Measurements from ENCODE around the gene KCNA5.

KCNA5 gene

DNA sequence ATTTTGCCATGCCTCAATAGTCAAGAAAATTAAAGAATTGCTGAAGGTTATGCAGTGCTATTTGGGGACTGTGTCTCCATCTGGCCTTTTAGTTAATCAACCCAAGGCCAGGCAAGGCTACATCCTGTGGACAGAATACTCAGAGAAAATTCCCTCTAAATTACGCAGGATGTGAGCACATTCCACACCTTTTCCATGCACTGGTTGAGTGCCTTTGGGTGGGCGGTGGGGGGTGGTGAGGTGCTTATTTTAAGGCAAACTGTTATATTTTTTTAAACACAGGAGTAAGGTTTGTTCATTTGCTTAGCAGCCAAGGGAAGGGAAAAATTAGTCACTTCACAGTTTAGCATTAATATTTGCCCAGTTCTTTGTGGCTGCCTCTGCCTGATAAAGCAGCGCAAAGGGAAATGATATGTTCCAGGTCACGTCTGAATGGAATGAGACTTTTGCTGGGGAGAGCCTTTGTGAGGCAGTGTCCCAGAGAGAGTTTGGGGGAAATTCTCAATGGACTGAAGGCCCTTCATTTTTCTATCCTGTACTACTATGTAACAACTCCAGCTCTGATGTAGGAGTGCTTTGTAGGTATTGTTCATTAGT, 17.2 kb upstream of the KCNA5 start:
- DNase-seq: no peak

DNA sequence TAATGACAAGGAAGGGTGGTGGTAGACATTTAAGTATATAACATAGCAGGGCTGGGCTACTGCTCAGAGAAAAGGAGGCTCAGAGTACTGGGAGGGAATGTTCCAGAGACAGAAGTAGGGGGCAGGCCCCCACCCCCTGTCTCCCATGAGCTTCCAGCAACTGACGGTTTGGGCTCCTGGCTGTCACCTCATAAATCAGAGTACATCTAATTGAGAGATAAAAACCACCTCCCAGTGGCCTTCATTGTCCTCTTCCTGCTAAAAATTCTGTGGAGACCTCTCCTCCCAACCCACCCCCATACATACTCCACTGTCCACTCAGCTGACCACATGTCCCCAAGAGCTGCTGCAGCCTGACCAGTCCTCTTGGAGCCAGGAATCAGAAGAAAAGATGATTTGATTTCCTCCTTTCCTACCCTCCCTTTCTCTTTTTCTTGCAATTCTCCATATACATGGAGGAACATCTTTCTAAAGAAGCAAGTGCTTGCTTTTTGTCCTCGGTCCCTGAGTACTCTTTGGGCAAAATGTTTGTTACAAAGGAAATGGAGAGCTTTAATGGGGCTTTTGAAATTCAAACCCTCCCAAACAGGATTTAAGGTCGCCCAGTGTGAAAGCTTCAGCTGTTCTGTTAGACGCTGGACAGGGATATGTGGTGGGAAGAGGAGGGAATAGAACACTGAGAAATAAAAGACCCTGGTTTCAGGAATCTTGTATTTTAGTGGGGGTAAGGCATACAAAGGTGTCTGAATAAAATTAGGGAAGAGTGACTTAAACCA, 16.4 kb upstream of the KCNA5 start:
- DNase-seq: no peak

DNA sequence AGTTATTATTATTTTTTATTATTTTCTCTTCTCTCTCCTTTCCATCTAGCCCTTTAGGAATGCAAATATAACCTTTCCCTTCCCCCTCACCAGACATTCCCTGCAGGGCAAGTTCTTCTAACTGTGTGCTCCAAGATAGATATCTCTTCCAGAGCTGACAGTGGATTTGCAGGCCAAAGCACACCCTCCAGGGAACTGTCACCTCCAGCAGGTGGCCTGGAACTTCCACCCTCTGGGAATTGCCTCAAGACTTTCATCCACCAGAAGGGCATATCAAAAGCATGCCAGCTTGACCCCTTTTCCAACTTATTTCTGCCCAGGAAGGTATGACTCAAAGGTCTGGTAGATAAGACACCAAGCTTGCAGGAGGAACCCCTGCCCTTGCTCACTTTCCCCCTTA, 13.6 kb upstream of the KCNA5 start:
- no peak for DNase-seq

DNA sequence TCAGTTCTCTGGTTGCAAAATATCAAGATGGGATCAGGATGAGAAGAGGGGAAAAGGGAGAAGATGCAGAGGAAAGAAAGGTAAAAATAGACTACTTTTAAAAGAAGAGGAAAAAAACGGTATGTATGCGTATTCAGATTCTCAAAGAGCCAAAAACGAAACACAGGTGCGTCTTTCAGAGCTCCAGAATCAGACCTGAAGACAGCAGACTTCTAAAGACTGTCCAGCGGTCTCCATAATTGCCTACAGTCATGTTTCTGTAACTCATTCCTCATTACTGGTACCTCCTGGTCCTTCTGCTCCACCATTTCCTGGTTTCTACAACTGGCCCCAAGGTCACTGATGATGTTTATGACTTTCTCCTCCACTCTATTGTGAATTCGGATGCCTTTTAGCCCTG, 12.4 kb upstream of the KCNA5 start:
- no peak for DNase-seq

DNA sequence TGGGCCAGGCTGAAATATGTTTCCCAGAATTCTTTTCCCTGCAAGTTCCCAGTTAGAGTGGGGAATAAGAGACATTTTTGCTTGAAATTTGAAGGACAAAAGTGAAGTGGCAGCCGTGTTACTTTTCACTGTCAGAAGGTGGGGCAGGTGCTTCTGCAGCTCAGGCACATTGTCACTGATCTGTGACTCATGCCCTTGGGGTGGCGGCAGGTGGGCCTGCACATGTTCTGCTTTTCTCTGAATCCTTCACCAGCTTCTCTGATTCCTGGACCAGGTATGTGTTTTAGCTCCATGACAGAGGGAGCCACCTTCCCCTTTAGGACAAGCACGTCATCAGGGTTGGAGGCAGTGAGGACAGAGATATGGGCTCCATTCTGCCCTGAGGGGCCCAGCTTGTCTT, 11.7 kb upstream of the KCNA5 start:
- no peak for DNase-seq

DNA sequence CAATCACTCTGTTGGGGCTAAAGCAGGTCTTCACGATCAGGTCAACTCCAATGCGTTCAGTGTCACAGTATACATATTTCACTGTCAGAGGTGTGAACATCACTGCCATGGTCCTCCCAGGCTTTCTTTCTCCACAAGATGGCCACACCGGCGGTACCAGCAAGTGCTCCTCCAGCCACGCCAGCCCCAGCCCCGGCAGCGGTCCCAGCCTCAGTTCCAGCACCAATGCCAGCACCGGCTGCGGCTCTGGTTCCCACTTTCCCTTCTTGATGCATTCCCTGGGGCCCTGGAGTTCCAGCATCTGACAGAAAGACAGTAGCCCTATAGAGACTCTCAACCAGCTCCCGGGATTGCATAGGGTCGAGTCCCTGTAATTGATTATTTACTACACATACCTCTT, 10.9 kb upstream of the KCNA5 start:
- no peak for DNase-seq

DNA sequence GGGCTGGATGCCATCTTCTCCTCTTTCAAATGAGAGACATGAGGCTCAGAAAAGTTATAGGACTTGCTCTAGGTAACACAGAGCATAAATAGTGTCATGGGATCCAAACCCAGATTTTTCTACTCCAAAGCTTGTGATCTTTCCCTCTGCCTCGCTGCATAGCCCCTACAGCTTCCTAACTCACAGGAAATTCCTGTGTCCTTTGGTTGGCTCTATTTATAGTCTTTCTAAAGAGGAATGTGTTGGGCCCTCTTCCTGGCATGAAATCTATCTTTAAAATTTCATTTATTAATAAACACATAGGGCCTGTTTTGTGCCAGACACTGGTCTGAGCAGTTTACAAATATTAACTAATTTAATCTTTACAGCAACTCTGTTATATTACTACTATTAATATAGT, 9.8 kb upstream of the KCNA5 start:
- DNase-seq: no peak

DNA sequence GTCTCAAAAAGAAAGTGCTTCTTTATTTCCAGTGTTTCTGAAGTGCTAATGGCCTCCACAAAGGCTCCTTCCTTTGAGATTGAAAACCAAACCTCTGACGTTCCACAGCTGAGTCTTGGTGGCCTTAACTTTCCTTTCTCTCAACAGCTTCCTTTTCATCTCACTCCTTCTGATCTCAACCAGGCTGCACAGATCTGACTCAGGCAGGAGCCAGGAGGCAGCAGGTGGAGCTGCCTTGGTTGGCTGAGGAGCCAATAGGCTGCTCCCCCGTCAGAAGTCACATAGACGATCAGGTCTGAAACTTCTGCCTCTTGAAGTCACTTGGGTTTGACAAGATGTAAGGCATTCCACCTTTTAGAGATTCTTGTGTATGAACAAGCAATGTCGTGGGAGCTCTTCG, 9.1 kb upstream of the KCNA5 start:
- no peak for DNase-seq

DNA sequence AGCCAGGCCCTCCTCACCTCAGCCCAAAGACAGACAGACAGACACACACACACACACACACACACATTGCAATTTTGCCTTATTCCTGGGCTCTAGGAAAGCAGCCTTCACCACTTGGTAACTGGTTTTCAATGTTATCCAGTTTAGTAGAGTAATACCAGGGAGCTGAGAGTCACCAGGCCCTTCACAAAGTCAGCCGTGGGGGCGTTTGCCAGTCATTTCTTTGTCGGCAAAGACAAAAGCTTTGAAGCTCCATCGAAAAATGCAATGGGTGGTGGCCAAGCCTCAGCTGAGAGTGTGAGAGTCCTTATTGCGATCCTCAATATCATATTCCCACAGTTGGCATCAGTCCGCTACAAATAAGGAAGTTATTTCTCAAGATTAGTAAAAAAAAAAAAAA, 8.1 kb upstream of the KCNA5 start:
- DNase-seq: no peak

DNA sequence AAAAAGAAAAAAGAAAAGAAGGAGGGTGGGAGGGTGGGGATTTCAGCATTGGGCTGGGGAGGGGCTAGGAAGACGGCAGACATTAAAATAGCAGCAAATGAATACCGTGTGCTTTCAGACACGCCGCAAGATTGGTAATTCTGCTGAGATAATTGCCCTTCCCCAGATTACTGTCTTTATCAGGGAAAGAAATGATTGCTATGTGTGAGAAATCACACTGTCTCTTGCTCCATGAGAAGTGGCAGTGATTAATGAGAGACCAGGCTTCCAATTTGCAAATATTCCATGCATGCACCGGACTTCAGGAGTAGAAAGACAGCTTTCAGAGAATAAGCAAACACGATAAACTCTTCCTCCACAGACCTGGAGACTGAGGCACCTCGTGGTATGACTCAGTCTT, 7.6 kb upstream of the KCNA5 start:
- no peak for DNase-seq

DNA sequence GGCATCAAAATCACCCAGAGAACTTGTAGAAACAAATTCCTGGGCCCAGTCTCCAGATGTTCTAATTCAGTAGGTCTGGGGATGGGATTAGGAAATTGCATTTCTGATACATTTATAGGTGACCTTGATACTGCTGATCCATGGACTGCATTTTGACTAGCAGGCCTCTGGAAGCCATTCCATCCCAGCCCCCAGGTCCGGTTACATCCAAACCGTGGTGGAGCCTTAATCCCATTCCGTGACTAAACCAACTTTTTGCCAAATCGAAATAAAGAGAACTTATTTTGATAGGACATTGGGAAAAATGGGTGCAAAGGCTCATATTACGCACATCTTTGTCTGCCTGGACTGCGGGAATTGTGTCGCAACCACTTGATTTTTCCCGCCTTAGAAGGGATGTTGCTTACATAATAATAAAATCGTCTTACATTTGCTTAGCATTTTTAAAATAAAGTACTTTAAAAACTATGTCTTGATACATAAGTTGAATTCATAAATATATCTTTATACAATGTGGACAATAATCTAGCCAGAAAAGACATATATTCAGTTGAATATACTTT, 5.8 kb upstream of the KCNA5 start:
- no peak for DNase-seq

DNA sequence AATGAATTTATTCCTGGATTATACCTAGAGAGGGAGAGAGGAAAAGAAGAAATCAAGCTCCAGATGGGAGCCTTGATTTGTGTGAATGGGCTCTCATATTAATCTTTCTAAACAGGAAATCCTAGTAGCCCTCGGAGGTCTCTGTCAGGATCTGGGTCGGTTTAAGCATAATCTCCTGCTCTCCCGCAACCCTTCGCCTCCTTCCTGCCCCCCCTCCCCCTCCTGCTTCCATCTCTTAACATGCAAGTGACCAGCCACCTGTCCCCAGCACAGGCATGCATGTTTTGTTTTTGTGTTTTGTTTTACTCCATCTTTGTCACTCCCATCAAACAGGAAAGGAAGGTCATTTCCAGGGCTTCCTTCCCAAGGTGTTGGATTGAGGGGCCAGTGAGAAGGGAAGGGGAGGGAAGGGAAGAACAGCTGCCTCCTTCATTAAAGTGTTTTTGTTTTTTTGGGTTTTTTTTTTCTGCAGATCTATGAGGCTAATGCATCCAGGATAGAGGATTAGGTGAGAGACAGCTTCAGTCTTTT, 4.8 kb upstream of the KCNA5 start:
- no peak for DNase-seq

DNA sequence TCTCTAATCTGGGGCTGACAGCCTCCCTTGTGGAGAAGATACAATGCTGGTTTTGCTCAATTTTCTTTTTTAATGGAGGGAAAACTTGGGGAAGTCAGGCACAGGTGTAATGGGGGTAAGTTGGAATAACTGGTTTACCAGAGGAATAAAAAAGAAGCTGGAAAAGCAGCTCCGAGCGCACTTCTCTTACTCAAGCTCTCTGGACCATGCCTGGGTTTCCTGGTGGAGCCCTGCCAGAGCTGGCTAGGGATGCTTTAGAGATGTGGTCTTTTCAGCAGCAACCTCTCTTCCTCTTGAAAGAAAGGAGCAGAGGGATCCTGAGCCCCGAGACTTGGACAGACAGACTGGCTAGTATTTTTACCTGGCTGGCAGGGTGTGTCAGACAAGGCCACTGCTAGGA, 3.9 kb upstream of the KCNA5 start:
- DNase-seq: no peak

DNA sequence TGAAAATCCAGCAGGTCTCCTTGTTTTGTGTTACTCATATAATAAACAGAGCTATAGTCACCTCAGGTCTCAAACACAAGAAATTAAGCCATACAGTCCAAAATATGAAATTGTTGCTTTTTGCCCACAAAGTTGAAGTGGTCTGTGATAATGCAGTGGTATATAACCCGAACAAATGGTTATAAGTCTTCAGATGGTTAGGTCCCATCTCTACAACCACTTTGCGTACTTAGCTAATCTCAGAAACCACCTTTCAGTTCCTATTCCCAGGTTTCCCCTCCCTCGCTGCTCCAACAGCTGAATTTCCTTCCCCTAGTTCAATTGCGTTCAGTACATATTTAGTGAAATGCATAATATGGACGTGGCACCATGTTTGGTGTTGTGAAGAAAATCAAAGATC, 3.3 kb upstream of the KCNA5 start:
- DNase-seq: no peak

DNA sequence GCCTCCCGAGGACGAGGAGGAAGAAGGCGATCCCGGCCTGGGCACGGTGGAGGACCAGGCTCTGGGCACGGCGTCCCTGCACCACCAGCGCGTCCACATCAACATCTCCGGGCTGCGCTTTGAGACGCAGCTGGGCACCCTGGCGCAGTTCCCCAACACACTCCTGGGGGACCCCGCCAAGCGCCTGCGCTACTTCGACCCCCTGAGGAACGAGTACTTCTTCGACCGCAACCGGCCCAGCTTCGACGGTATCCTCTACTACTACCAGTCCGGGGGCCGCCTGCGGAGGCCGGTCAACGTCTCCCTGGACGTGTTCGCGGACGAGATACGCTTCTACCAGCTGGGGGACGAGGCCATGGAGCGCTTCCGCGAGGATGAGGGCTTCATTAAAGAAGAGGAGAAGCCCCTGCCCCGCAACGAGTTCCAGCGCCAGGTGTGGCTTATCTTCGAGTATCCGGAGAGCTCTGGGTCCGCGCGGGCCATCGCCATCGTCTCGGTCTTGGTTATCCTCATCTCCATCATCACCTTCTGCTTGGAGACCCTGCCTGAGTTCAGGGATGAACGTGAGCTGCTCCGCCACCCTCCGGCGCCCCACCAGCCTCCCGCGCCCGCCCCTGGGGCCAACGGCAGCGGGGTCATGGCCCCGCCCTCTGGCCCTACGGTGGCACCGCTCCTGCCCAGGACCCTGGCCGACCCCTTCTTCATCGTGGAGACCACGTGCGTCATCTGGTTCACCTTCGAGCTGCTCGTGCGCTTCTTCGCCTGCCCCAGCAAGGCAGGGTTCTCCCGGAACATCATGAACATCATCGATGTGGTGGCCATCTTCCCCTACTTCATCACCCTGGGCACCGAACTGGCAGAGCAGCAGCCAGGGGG, 979 bp downstream of the KCNA5 start:
- DNase-seq: no peak

DNA sequence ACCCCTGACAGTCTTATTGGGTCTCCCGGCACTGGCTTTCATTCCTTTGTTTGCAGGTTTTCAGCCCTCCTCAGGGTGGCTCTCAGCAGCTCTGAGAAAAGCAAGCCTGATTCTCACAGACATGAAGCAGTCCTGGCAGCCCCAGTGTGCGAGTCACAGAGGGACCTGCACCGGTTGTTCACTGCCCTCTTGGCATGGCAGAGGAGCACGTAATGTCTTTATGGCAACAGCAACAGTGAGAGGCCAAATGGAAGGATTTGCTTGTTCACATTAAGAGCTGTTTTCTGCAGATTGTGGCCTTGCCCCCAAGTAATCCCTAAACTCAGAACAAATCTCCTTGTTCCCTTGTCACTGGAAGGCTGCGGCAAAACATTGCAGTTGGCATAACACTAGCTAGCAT, 3.4 kb downstream of the KCNA5 start:
- DNase-seq: no peak

DNA sequence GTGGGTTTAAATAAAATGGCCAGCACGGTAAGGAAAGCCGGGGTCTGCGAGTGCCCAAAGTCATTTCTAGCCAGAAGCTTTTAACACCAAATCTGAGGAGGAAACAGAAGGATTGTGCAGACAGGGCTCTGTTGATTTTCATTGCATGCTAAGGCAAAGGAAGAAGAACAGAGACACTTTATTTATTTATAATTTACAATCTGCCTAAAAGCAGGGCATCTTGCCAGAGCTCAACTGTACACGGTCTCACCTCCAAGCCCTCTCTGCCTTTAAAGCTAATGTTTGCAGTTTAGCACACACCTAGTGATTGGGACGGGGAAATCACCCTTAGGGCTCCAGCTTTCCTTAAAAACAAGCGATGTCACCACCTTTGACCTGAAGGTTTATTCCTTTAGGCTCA, 4.0 kb downstream of the KCNA5 start:
- DNase-seq: no peak

DNA sequence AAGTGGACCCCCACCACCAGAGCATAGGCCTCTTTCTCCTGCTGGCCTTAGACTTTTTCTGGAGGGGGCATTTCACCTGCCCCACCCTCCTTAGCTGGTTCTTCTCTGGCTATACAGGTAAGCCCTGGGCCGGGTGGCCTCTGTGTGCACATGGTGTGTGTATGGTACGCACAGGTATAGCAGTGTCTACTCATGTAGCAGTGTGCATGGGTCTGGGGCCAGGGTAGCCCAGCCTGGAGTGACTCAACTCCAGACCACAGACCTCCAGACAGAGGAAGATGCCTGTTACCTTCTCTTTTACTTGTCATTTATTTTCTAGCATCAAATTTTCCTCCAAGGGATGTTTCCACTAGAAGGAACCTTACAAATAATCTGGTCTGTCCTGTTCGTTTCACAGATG, 6.9 kb downstream of the KCNA5 start:
- DNase-seq: no peak

DNA sequence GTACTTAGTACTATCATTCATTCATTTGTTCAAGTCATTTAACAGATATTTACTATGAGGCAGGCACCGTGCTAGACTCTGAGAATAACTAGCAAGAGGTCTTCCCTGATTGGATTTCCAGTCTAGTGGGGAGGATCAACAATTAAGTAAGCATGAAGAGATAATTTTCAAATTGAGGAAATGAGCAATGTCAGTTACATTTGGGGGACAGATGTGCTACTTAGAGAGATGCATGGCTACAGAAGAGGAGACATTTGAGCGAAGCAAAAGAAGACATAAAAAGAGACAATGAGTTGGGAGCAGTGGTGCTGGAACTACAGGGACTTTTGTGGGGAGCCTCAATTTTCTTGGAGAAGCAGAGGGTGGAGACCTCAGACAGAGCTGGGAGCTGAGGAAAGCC, 7.7 kb downstream of the KCNA5 start:
- DNase-seq: no peak

DNA sequence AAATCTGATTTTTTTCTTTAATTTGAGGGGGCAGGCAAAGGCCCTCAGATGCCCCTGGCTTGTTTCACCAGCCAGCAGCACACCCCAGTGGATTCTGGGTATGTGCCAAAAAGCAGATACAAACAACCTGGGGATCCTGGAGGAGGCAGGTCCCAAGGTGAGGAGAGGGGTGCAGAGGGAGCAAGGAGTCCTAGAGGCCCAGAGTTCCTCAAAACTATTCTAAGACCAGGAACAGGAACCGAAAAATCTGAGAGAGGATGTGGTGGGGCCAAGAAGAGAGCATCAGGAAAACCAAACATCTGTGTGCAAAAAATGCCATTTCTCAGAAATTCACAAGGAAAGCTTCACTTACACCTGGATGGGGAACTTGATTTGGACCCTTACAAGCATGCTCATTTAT, 8.2 kb downstream of the KCNA5 start:
- no peak for DNase-seq

DNA sequence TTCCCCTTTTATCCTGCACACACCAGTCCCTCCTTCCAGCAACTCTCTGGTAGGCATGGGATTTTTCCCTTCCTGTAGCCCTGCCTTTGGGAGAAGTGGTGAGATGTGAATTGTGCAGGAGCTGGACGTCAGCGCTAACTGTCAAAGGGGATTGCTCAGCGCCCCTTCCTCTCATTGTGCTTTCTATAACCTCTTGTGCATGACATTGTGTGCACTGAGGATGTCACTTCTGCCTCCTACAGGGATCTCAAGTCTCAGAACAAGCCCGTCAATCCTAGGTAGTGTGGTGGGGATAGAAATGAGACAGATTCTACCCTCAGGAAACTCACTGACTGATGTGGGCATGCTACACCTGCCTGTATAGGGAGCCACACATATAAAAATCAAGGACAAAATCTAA, 8.7 kb downstream of the KCNA5 start:
- no peak for DNase-seq

DNA sequence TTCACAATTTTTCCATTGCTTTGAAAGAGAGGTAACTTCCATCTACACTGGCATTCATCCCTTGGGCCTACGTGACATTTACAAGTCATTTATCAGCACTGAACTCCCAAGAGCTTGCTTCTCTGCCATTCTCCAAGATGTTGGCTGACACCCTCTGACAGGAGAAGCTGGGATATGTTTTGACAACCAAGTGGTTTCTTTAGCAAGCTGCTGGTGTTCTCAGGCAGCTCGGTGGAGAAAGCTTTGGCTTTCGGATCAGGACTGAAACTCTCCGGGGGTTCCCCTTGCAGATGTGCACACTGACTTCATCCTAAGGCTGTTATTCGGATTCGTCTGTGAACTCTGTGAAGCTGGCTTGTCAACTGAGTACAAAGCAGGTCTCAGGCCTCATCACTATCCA, 15.7 kb downstream of the KCNA5 start:
- no peak for DNase-seq

DNA sequence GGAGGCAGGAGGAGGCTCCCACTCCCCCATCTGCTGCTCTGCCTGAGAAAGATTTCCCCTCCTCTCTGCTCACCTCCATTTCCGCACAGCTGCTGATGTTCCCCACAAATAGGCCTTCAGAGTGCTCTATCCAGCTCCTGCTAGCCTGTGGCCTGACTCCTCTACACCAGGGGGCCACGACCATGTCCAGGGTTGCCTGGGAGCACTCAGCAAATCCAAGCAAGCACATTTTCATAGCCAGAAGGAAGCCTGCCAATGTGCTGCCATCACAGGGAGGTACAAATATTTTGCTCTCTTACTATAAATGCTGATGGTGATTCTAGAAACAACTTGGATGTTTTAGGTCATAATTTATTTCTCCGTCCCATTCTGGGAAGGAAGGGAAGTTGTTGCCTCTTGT, 17.3 kb downstream of the KCNA5 start:
- no peak for DNase-seq

All from right kidney (tissue), 1 donor.